Gastrocnemius medialis (tissue), 4 donors: ENCODE measurements around the gene SELENOF.

Experiments
- CTCF ChIP-seq, 5 experiments: fragments of 450-650 bp in 3 of 5; fragments of 200-600 bp in 2 of 5; sonication (generic) in 2 of 5; IDR thresholded peaks in 4 of 5; conservative IDR thresholded peaks in 1 of 5; 1 replicate in 4 of 5; 2 replicates in 1 of 5; pipeline ENCODE4 v1.5.1; 2016 to 2019; ENCODE audit warnings: antibody characterized with exemption in 5 of 5, mild to moderate bottlenecking in 3 of 5, moderate library complexity in 3 of 5
- POLR2A ChIP-seq, 2 donors: fragments of 450-650 bp; IDR thresholded peaks; one replicate each; pipeline ENCODE4 v1.6.1; 2017; ENCODE audit warnings: antibody characterized with exemption in 2 of 2, mild to moderate bottlenecking in 2 of 2, moderate library complexity in 2 of 2

DNA sequence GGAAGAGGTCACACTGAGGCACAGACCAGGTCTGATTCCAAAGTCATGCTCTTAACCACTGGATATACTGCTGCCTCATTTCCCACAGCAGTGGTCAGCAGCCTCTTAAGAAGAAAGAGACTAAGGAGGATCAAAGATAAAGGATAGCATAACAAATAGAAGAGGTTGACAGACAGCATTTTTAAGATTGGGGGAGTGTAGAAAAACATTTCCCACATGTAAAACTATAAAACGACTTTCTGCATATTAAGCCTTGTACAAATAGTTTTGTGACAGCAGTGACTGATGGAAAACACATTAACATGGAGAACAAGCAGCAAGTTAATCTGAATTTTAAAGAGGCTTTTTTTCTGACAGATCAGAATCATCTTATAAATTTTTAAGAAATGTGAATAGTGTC, 92.0 kb downstream of the SELENOF start:
- TF ChIP-seq POLR2A (IDR thresholded peaks at IDR 0.05) (no peak), CTCF (IDR thresholded peaks at IDR 0.05 in 4 of 5, conservative IDR thresholded peaks at IDR 0.05 in 1 of 5) (no peak)
